Pons (tissue), 1 donor: Measurements from ENCODE around the gene TMEM217.

Source experiments
- DNase-seq: peaks from one replicate; pipeline ENCODE4 v3.0.0-alpha.2; 2016; ENCODE audit warnings: low spot score

The TMEM217 gene

GRCh38 chr6:37280162-37280887 is 22.4 kb upstream of the TMEM217 start:
- no peak for DNase-seq

GRCh38 chr6:37279366-37280134 is 21.6 kb upstream of the TMEM217 start:
- peak; percentile 37 for DNase-seq

- no peak for DNase-seq
Measured at GRCh38 chr6:37277001-37277409, 19.1 kb upstream of the TMEM217 start.

GRCh38 chr6:37275350-37275749 is 17.4 kb upstream of the TMEM217 start:
- DNase-seq: no peak

- DNase-seq: no peak
Measured at GRCh38 chr6:37273690-37274089, 15.7 kb upstream of the TMEM217 start.

- no peak for DNase-seq
Measured at GRCh38 chr6:37272834-37273566, 15.1 kb upstream of the TMEM217 start.

GRCh38 chr6:37269105-37269504 is 11.2 kb upstream of the TMEM217 start:
- no peak for DNase-seq

GRCh38 chr6:37265860-37266259 is 7.9 kb upstream of the TMEM217 start:
- no peak for DNase-seq

GRCh38 chr6:37265001-37265400 is 7.1 kb upstream of the TMEM217 start:
- no peak for DNase-seq

GRCh38 chr6:37262446-37263026 is 4.6 kb upstream of the TMEM217 start:
- no peak for DNase-seq

- no peak for DNase-seq
Measured at GRCh38 chr6:37261198-37261597, 3.3 kb upstream of the TMEM217 start.

GRCh38 chr6:37260444-37260843 is 2.5 kb upstream of the TMEM217 start:
- no peak for DNase-seq

- DNase-seq: no peak
Measured at GRCh38 chr6:37260040-37260439, 2.1 kb upstream of the TMEM217 start.

GRCh38 chr6:37259191-37259590 is 1.2 kb upstream of the TMEM217 start:
- DNase-seq: no peak

GRCh38 chr6:37258405-37259105 is 611 bp upstream of the TMEM217 start:
- DNase-seq: no peak

GRCh38 chr6:37257320-37257633 is 667 bp downstream of the TMEM217 start:
- no peak for DNase-seq

- DNase-seq: no peak
Measured at GRCh38 chr6:37256692-37257319, 1.1 kb downstream of the TMEM217 start.

GRCh38 chr6:37254881-37255280 is 3.1 kb downstream of the TMEM217 start:
- DNase-seq: no peak

GRCh38 chr6:37253486-37254007 is 4.4 kb downstream of the TMEM217 start:
- no peak for DNase-seq

GRCh38 chr6:37251211-37251780 is 6.6 kb downstream of the TMEM217 start:
- DNase-seq: no peak
